SU-DHL-6 (cell line): Measurements from ENCODE around the gene PDE6D.

ENCODE experiments used
- CTCF ChIP-seq: fragments of 200-600 bp; sonication (generic); IDR thresholded peaks from one replicate; pipeline ENCODE4 v1.5.1; 2017; ENCODE audit warnings: antibody characterized with exemption, mild to moderate bottlenecking, low read length, moderate library complexity; ENCODE audit not compliant: insufficient read depth, poor library complexity, severe bottlenecking
- EZH2phosphoT487 ChIP-seq: fragments of 200-600 bp; sonication (generic), shearing (Covaris generic); conservative IDR thresholded peaks from 2 replicates; pipeline ENCODE4 v1.6.1; 2018; ENCODE audit warnings: mild to moderate bottlenecking, antibody characterized with exemption, low read length, moderate library complexity, mixed read lengths

- TF ChIP-seq CTCF = no peak
- TF ChIP-seq EZH2phosphoT487 = no peak
Observed at GRCh38 chr2:231701456-231702373, 79.4 kb downstream of the PDE6D start.
